HG03571 (cell line): ENCODE data around the gene ZNF526.
A peak's percentile ranks its signal among the peaks of the same experiment; 100 is the strongest.

Experiments
- ATAC-seq: cut with Tn5 transposase; IDR thresholded peaks from one replicate; pipeline ENCODE4 v1.9.1; 2021; ENCODE audit not compliant: unreplicated experiment

The ZNF526 gene

DNA sequence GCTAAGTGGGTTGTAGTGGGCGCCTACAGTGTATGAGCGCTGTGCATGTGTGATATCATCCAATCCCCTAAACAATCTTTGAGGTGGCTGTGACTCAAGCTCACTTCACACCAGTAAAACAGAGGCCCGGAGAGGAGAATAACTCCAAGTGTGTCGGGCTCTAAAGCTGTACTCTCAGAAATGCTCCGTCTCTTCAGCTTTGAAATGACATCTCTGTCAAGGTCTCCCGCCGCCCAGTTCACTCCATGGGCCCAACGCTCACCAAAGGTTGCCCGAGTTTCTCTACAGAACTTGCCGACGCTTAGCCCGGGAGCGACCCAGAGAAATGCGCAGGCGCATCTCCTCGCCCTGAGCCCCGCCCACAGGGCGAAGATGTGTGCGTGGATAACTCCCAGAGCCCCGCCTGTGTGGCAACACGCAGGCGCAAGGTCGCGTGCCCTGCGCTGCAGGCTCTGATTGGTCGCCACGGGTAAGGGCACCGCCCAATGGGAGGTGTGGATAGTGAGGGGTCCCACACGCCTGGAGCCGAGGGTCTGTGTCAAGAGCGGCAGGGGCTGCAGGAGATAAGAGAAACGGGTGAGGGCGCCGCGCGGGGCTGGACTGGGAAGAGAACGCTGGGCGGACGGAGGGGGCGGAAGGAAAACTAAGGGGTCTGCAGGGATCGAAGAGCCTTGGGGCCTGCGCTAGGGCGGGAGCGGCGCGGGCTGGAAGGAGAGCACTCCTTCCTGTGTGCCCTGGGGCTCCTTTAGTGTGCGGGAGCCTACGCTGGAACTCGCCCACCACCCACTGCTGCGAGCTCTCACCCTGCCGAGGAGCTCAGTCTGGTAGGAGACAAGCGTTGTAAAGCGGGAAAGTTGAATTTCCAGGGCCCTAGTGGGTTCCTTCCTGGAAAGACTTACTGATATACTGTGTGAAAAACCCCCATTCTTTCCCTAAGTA lies at the start of gene ZNF526:
ZNF526 (plus strand) TSS at position 501 of the 939 bp plus-strand sequence. CDS start 4,092 bp downstream, outside the sequence.
- peak; percentile 64 for ATAC-seq

DNA sequence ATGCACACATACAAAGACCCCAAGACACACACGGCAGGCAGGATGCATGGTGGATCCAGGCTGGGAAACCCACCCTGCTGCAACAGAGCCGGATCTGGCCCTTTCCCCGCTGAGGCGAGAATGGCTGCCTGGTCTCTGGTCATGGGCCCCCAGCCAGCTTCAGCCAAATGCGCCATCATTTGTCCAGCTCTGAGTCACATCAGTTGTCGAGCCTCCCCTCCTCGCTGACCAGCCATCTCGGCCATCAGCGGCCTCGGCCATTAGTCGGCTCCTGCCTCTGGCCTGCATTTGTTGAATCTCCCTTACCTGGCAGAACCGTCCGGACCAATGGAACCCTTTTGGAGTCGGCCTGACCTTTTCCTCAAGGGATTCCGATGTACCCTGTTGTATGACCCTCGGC lies 49.4 kb upstream of the ZNF526 start:
- no peak for ATAC-seq

DNA sequence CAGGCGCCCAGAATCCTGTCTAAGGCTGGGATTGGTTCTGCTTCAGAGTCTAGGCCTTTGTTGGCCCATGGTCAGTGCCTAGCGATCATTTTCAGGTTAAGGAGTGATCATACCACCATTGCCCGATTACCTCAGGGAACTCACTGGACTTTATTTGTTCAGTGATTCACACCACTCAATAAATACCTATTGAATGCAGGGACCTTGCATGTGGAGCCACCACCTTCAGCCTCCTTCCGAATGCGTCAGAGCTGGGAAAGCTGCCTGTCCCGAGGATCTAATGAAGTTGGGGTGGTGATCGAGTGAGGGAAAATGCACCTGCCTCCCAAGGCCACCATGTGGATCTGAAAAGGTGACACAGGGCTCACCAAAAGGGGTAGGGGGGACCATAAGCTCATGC lies 47.9 kb upstream of the ZNF526 start:
- no peak for ATAC-seq

DNA sequence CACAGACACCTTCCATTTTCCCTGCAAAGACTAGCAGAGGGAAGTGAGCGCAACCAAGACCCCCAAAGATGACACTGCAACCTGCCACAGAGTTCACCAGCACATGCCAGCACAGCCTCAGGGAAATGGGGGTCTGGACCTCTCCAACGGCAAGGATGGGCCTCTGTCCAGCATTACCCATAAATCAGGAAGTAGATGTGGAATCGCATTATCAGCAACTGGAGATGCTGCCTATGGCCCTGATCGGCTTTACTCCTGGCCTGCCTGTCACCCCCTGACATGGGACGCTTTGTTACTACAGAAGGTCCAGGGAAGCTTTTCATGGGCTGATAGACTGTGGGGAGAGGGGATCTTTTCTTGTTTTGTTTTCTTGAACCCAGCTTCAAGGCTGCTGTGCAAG lies 46.4 kb upstream of the ZNF526 start:
- no peak for ATAC-seq

DNA sequence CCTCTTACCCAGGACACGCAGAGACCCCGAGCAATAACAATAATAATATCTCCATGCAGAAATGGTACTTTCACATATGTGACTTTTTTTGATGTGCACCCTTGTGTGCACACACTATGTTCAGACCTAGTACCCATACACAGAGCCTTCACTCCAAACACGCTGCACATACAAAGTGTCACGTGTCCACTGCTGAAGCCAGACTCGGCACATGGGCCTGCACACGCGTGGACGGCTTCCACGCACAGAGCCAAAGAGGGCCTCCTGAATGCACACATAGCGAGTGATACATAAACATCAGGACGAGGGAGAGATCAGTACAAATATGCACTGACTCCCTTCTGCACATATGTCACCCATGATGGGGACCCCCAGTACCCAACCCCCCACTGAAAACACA lies 45.9 kb upstream of the ZNF526 start:
- ATAC-seq = no peak

DNA sequence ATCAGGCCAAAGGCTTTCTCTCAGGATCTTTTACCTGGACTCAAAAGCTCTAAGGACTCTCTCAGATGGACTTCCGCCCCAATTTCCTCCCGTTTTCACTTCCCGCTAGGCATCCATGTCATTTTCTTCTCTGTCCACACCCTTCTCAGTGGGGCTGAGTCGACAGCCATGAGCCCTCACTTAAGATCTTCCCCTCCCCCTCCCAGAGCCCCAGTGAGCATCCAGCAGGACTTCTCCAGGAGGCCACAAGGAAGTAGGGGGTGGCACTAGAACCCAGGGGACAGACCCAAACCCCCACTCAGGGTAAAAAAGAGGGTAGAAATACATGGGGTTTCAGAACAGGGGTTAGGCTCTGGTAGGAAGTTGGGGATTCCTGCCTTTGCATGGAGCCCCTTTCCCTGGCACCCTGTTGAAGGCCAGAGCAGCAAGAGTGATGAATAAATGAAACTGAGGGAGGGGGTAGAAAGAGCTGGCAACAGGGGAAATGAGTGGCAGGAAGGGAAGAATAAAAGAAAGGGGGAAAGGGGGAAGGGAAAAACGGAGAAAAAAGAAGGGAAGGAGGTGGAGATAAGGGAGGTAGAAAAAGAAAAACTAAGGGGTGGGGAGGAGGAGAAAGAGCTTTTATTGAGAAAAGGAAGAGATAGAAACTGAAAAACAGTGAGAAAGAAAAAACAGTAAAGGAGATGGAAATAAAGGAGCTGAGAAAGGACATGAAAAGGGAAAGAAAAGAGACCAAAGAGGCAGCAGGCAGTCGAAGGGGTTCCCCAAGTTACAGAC lies 45.0 kb upstream of the ZNF526 start:
- ATAC-seq = no peak

GRCh38 chr19:42175952-42176648 lies 44.0 kb upstream of the ZNF526 start:
- no peak for ATAC-seq

DNA sequence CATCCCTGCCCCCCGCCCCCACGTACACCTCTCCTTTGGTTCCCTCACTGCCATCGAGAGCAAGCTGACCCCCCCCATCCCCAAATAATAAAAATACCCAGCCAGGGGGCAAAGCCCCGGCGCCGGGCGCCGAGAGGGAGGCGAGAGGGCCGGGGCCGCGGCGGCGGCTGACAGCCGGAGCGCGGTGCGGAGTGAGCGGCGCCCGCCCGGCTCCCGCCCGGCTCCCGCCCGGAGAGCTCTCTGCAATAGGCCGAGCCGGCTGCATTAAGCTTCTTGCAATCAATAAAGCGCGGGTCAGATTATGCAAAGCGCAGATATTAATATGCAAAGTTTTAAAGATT lies 43.5 kb upstream of the ZNF526 start:
- ATAC-seq = no peak

- no peak for ATAC-seq
These were observed 43.0 kb upstream of the ZNF526 start for GRCh38 chr19:42176990-42177685.

- no peak for ATAC-seq
These were observed 42.5 kb upstream of the ZNF526 start for GRCh38 chr19:42177686-42178019.

- no peak for ATAC-seq
These were observed 41.1 kb upstream of the ZNF526 start for GRCh38 chr19:42178791-42179674.

DNA sequence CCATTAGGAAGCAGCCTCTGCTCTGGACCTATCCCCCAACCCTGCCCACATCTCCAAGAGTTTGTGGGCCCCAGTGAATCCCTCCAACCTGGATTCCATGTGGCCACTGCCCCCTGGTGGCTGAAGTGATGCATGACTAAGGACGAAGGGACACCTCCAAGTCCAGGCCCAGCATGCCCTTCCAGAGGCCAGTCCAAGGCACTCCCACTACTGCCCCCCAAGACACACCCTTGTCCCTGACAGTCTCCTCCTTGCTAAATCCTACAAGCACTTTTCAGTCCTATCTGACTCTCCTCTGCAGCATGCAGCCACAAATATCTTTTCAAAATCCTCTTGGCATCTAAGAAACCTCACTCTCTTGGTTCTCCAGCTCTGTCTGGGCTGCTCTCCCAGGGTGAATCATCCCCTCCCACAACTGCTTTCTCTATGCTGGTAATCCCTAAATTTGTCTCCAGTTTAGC lies 35.7 kb upstream of the ZNF526 start:
- no peak for ATAC-seq

DNA sequence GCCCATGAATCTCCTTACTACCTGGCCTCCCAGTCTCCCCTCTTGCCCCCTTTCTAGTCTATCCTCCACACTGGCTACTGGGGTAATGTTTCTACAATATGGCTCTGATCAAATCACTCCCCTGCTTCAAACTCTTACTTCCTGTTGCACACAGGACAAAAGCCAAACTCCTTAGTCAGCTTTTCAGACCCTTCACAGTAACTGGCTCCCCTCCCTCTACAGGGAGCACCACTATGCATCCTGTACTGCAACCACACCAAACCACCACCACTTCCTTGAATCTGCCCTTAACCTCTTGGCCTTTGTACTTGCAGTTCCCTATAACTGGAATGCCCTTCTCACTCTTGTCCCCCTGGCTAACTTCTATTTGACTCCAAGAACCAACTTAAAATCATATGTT lies 34.8 kb upstream of the ZNF526 start:
- ATAC-seq = no peak

DNA sequence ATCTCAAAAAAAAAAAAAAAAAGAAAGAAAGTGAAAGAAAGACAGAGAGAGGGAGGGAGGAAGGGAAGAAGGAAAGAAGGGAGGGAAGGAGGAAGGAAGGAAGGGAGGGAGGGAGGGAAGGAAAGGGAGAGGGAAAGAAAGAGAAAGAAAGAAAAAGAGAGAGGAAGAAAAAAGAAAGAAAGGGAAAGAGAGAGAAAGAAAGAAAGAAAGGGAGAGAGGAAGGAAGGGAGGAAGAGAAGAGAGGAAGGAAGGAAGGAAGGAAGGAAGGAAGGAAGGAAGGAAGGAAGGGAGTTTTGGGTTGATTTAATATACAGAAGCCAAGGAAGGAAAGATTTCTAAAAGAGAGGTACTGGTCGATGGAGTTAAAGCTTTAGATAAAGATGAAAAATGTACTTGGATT lies 31.4 kb upstream of the ZNF526 start:
- ATAC-seq = no peak

- no peak for ATAC-seq
These were observed 31.0 kb upstream of the ZNF526 start for GRCh38 chr19:42189133-42189532.

DNA sequence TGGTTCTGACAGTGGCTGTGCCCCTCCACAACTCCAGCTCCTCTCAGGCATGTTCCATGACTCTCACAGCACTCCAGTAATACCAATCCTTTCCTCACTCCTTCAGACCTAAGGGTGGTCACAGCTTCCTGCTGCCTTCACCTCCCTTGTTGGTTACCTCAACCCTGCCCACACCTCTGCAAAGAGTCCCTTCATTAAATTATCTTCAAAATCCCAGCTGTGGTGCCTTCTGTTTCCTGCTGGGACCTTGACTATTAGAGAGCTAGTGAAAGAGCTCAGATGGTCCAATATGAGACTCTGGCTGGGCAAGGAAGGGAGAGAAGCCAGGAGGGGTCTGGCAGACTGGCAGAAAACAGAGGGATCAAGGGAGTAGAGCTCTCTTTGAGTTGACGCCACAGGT lies 28.8 kb upstream of the ZNF526 start:
- no peak for ATAC-seq

- ATAC-seq = no peak
These were observed 28.3 kb upstream of the ZNF526 start for GRCh38 chr19:42191855-42192254.

- ATAC-seq = no peak
These were observed 26.8 kb upstream of the ZNF526 start for GRCh38 chr19:42193294-42193693.

- ATAC-seq = no peak
These were observed 26.4 kb upstream of the ZNF526 start for GRCh38 chr19:42193706-42194105.
